GM23338 (cell line): Measurements from ENCODE around the gene NXN. TPM values are rescaled to one million over a fixed set of nuclear protein-coding genes. Genes with fewer than 3 reads are reported as not detected.

ENCODE experiments used
- ATAC-seq: fragments of 200-7000 bp; cut with Tn5 transposase; 3 replicates; pipeline ENCODE4 v1.9.1; 2020
- DNase-seq: peaks from one replicate; pipeline ENCODE4 v3.0.0-alpha.2; 2015; ENCODE audit warnings: low spot score
- H2AFZ ChIP-seq: fragments of 200-600 bp; sonication (generic); 2 replicates; pipeline ENCODE4 v1.8.0; 2016; ENCODE audit warnings: antibody characterized with exemption, mild to moderate bottlenecking, moderate library complexity
- H3F3A ChIP-seq: fragments of 200-600 bp; sonication (generic); replicated peaks from 2 replicates; pipeline ENCODE4 v1.8.0; 2017; ENCODE audit warnings: antibody characterized with exemption, mixed run types, low read depth
- H3K27ac ChIP-seq: fragments of 200-600 bp; sonication (generic); 2 replicates; pipeline ENCODE4 v1.6.1; 2016; ENCODE audit warnings: low read depth
- H3K27me3 ChIP-seq: fragments of 200-600 bp; sonication (generic); 2 replicates; pipeline ENCODE4 v1.8.0; 2016; ENCODE audit warnings: mild to moderate bottlenecking, mixed run types, moderate library complexity; ENCODE audit not compliant: insufficient read depth
- H3K36me3 ChIP-seq: fragments of 200-600 bp; sonication (generic); 2 replicates; pipeline ENCODE4 v1.8.0; 2016; ENCODE audit warnings: mild to moderate bottlenecking; ENCODE audit not compliant: insufficient read depth
- H3K4me1 ChIP-seq: fragments of 200-600 bp; sonication (generic); 2 replicates; pipeline ENCODE4 v1.8.0; 2016; ENCODE audit warnings: mild to moderate bottlenecking, moderate library complexity; ENCODE audit not compliant: insufficient read depth
- H3K4me2 ChIP-seq: fragments of 200-600 bp; sonication (generic); 2 replicates; pipeline ENCODE4 v1.7.1; 2017; ENCODE audit warnings: mixed run types
- H3K4me3 ChIP-seq: fragments of 200-600 bp; sonication (generic); 2 replicates; pipeline ENCODE4 v1.6.1; 2016; ENCODE audit warnings: mixed run types
- H3K79me2 ChIP-seq: fragments of 200-600 bp; sonication (generic); replicated peaks from 2 replicates; pipeline ENCODE4 v1.8.0; 2017; ENCODE audit warnings: mild to moderate bottlenecking; ENCODE audit not compliant: insufficient read depth
- H3K9me2 ChIP-seq: fragments of 200-600 bp; sonication (generic); 2 replicates; pipeline ENCODE4 v1.8.0; 2017; ENCODE audit not compliant: insufficient read depth
- H4K20me1 ChIP-seq: fragments of 200-600 bp; sonication (generic); replicated peaks from 2 replicates; pipeline ENCODE4 v1.8.0; 2017; ENCODE audit warnings: mild to moderate bottlenecking; ENCODE audit not compliant: insufficient read depth
- H3K27ac Mint-ChIP-seq: 2 replicates; pipeline ENCODE4 v1.8.0; 2020; ENCODE audit warnings: inconsistent platforms, mild to moderate bottlenecking, moderate library complexity, mixed read lengths
- H3K27me3 Mint-ChIP-seq: 3 replicates; pipeline ENCODE4 v1.8.0; 2022; ENCODE audit warnings: low read depth, mild to moderate bottlenecking, moderate library complexity, mixed read lengths, inconsistent platforms; ENCODE audit not compliant: insufficient read depth, poor library complexity
- H3K36me3 Mint-ChIP-seq: 3 replicates; pipeline ENCODE4 v1.8.0; 2021; ENCODE audit warnings: low read depth, mild to moderate bottlenecking, inconsistent platforms, moderate library complexity, mixed read lengths
- H3K4me1 Mint-ChIP-seq: 3 replicates; pipeline ENCODE4 v1.8.0; 2020; ENCODE audit warnings: mild to moderate bottlenecking, inconsistent platforms, mixed read lengths
- H3K4me3 Mint-ChIP-seq: 3 replicates; pipeline ENCODE4 v1.8.0; 2021; ENCODE audit warnings: moderate library complexity, mild to moderate bottlenecking, inconsistent platforms, mixed read lengths
- H3K9me3 Mint-ChIP-seq: 3 replicates; pipeline ENCODE4 v1.8.0; 2020; ENCODE audit warnings: moderate library complexity, mild to moderate bottlenecking, inconsistent platforms, mixed read lengths
- CREB1 ChIP-seq: fragments of 250-450 bp; sonication (Bioruptor Pico); IDR thresholded peaks from 2 replicates; pipeline ENCODE4 v1.5.0; 2020; ENCODE audit warnings: low read depth, mild to moderate bottlenecking, moderate library complexity
- CTCF ChIP-seq, 2 experiments: fragments of 200-600 bp in 1 of 2; sonication (generic) in 1 of 2; conservative IDR thresholded peaks; 2 replicates each; pipeline versions ENCODE4 v1.5.1 to v1.6.1; 2016 to 2017; ENCODE audit warnings: antibody characterized with exemption in 2 of 2, low read depth in 2 of 2, mild to moderate bottlenecking in 2 of 2, moderate library complexity in 1 of 2
- EZH2 ChIP-seq: fragments of 200-600 bp; sonication (generic); IDR thresholded peaks from one replicate; pipeline ENCODE4 v1.8.0; 2017; ENCODE audit warnings: antibody characterized with exemption, mild to moderate bottlenecking, low read depth; ENCODE audit not compliant: unreplicated experiment
- EZH2phosphoT487 ChIP-seq: fragments of 200-600 bp; sonication (generic); IDR thresholded peaks from one replicate; pipeline ENCODE4 v1.8.1; 2018; ENCODE audit warnings: antibody characterized with exemption; ENCODE audit not compliant: unreplicated experiment
- JUNB ChIP-seq: IDR thresholded peaks from one replicate; pipeline ENCODE4 v1.6.1; 2016; ENCODE audit warnings: antibody characterized with exemption; ENCODE audit not compliant: unreplicated experiment
- NANOG ChIP-seq: IDR thresholded peaks from 2 replicates; pipeline ENCODE4 v1.6.1; 2016; ENCODE audit warnings: antibody characterized with exemption, borderline replicate concordance
- POLR2AphosphoS5 ChIP-seq: IDR thresholded peaks from 2 replicates; pipeline ENCODE4 v1.6.1; 2016; ENCODE audit warnings: antibody characterized with exemption, low read depth
- REST ChIP-seq: IDR thresholded peaks from one replicate; pipeline ENCODE4 v1.6.1; 2018; ENCODE audit warnings: antibody characterized with exemption; ENCODE audit not compliant: unreplicated experiment
- STAT1 ChIP-seq: IDR thresholded peaks from one replicate; pipeline ENCODE4 v1.6.1; 2016; ENCODE audit warnings: antibody characterized with exemption; ENCODE audit not compliant: unreplicated experiment
- ZNF114 ChIP-seq: fragments of 250-450 bp; sonication (Bioruptor Pico); IDR thresholded peaks from 2 replicates; pipeline ENCODE4 v1.5.0; 2020; ENCODE audit warnings: mild to moderate bottlenecking, moderate library complexity
- ZNF331 ChIP-seq: fragments of 250-450 bp; sonication (Bioruptor Pico); IDR thresholded peaks from 2 replicates; pipeline ENCODE4 v1.5.0; 2020; ENCODE audit warnings: low read depth, mild to moderate bottlenecking, moderate library complexity
- ZNF462 ChIP-seq: fragments of 250-450 bp; sonication (Bioruptor Pico); IDR thresholded peaks from 2 replicates; pipeline ENCODE4 v1.5.0; 2020; ENCODE audit warnings: mild to moderate bottlenecking, moderate library complexity
- polyA plus RNA-seq: library from polyadenylated mRNA; unstranded; fragments of >200 nt; fragmentation: Nextera tagmentation; extraction: Ambion mirVana; gene quantifications from 2 replicates; pipeline ENCODE4 v1.2.1, GENCODE V29; 2016
- total RNA-seq: library from RNA; depleted of rRNA; stranded (reverse); fragments of >200 nt; shearing (Covaris generic); gene quantifications from 2 replicates; pipeline ENCODE4 v1.2.3, GENCODE V29; 2014
- TF ChIP-seq, protein P1 (sequence below): IDR thresholded peaks from 2 replicates; pipeline ENCODE4 v1.6.1; 2016; ENCODE audit warnings: antibody characterized with exemption

The NXN gene
- total and polyA plus RNA-seq, 2 experiments from 2014 or later: 31.8 to 105 TPM

GRCh38 chr17:945672-946071, 33.9 kb downstream of the NXN start:
- Histone ChIP-seq H3K4me2 (no peak overlapping the region), H3F3A (peaks cover 8% of the 10 kb centered on the region; the same call in 1 of the 2 replicates), H3K27me3 (no peaks in the 10 kb centered on the region), H3K4me3 (no peak overlapping the region), H3K79me2 (peaks cover 54% of the 10 kb centered on the region), H4K20me1 (peaks cover 3% of the 10 kb centered on the region; the same call in 1 of the 2 replicates), H3K36me3 (no peaks in the 10 kb centered on the region), H3K9me2 (no peaks in the 10 kb centered on the region), H3K4me1 (peaks cover 11% of the 10 kb centered on the region), H3K27ac (peak overlapping the region; percentile 90), H2AFZ (no peak overlapping the region)
- ATAC-seq (peak; percentile 12; the same call in 2 of the 3 replicates), DNase-seq (no peak)
- Mint-ChIP-seq H3K9me3 (peaks cover 3% of the 10 kb centered on the region; the same call in 1 of the 3 replicates), H3K36me3 (peaks cover 16% of the 10 kb centered on the region), H3K4me3 (no peak overlapping the region), H3K27me3 (peaks cover 7% of the 10 kb centered on the region), H3K4me1 (peaks cover 31% of the 10 kb centered on the region), H3K27ac (peak overlapping the region; percentile 92)
- TF ChIP-seq CTCF (conservative IDR thresholded peaks at IDR 0.05; ENCODE audit: low read depth in 2 of 2) (no peak), NANOG (no peak), EZH2 (no peak), ZNF114 (CRISPR knock-in tag) (no peak), POLR2AphosphoS5 (no peak), REST (no peak), STAT1 (no peak), CREB1 (CRISPR knock-in tag) (no peak), EZH2phosphoT487 (no peak), ZNF462 (CRISPR knock-in tag) (no peak), ZNF331 (CRISPR knock-in tag) (no peak), JUNB (no peak)
- TF ChIP-seq, protein P1, sequence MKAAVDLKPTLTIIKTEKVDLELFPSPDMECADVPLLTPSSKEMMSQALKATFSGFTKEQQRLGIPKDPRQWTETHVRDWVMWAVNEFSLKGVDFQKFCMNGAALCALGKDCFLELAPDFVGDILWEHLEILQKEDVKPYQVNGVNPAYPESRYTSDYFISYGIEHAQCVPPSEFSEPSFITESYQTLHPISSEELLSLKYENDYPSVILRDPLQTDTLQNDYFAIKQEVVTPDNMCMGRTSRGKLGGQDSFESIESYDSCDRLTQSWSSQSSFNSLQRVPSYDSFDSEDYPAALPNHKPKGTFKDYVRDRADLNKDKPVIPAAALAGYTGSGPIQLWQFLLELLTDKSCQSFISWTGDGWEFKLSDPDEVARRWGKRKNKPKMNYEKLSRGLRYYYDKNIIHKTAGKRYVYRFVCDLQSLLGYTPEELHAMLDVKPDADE: no peak
